ENCODE measurements around the gene FBXW8.

DNA sequence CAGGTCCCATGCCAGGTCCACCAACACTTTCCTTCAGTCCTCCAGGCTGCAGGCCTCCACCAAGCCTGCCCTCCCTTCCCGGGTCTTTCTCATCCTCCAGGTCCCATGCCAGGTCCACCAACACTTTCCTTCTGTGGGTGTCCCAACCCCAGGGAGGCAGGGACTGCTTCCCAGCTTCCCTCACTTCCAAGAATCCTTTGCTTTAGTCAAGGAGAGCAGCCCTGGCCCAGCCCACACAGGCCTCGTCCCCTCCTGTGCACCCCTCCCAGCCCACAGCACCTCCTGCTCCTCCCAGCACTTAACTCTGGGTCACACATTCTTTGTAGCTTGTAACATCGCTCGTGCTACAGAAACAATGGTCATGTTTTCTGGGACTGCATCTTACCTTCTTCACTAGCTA lies 115.6 kb downstream of the FBXW8 start:
- TF ChIP-seq CTCF (conservative IDR thresholded peaks at IDR 0.05) = no peak
- no peak for TF ChIP-seq EZH2 (IDR thresholded peaks at IDR 0.05; ENCODE audit: low read depth)

Measured in PC-9 (cell line).